HG03432 (cell line): ENCODE data around the gene SCRT2.
"Not testable (repeated sequence)": the region's sequence is repeated elsewhere in the genome, so short reads cannot be mapped to it uniquely, and the experiment has no call there.

Source experiments
- ATAC-seq: cut with Tn5 transposase; IDR thresholded peaks from one replicate; pipeline ENCODE4 v1.9.1; 2021; ENCODE audit warnings: mild to moderate bottlenecking, moderate library complexity; ENCODE audit not compliant: unreplicated experiment

SCRT2 gene

GRCh38 chr20:653590-654416, 21.8 kb downstream of the SCRT2 start:
- ATAC-seq, result no peak

GRCh38 chr20:653110-653589, 22.5 kb downstream of the SCRT2 start, which contains the start of gene SRXN1:
SRXN1 (minus strand) TSS chr20:653200; CDS start chr20:653185, 15 bp downstream.
- peak; percentile 92 for ATAC-seq

- no peak for ATAC-seq
Measured at GRCh38 chr20:652615-653109, 22.9 kb downstream of the SCRT2 start.

- ATAC-seq, result no peak
Measured at GRCh38 chr20:651713-652614, 23.6 kb downstream of the SCRT2 start.

- ATAC-seq, result no peak
Measured at GRCh38 chr20:650954-651353, 24.6 kb downstream of the SCRT2 start.

- no peak for ATAC-seq
Measured at GRCh38 chr20:650281-650680, 25.3 kb downstream of the SCRT2 start.

- ATAC-seq, result no peak
Measured at GRCh38 chr20:647479-648019, 28.1 kb downstream of the SCRT2 start.

- ATAC-seq, result no peak
Measured at GRCh38 chr20:646868-647233, 28.8 kb downstream of the SCRT2 start.

- ATAC-seq, result no peak
Measured at GRCh38 chr20:646107-646867, 29.3 kb downstream of the SCRT2 start.

- ATAC-seq, result peak; percentile 82
Measured at GRCh38 chr20:645318-646106, 30.1 kb downstream of the SCRT2 start.

- no peak for ATAC-seq
Measured at GRCh38 chr20:644692-645317, 30.8 kb downstream of the SCRT2 start.

- no peak for ATAC-seq
Measured at GRCh38 chr20:642398-643174, 33.0 kb downstream of the SCRT2 start.

- not testable (repeated sequence) for ATAC-seq
Measured at GRCh38 chr20:642013-642397, 33.6 kb downstream of the SCRT2 start.

GRCh38 chr20:641516-641875, 34.1 kb downstream of the SCRT2 start:
- no peak for ATAC-seq

GRCh38 chr20:640674-641515, 34.7 kb downstream of the SCRT2 start:
- no peak for ATAC-seq

GRCh38 chr20:638579-638978, 37.0 kb downstream of the SCRT2 start:
- ATAC-seq, result no peak

GRCh38 chr20:637559-637958, 38.0 kb downstream of the SCRT2 start:
- no peak for ATAC-seq

GRCh38 chr20:635893-636338, 39.7 kb downstream of the SCRT2 start:
- no peak for ATAC-seq
